Loucy (cell line): ENCODE data around the gene ZNF74.

Experiments
- CTCF ChIP-seq: fragments of 200-600 bp; sonication (generic); conservative IDR thresholded peaks from 2 replicates; pipeline ENCODE4 v1.5.1; 2014; ENCODE audit warnings: mild to moderate bottlenecking, antibody characterized with exemption, low read length
- EZH2phosphoT487 ChIP-seq: fragments of 200-600 bp; IDR thresholded peaks from 2 replicates; pipeline ENCODE4 v1.6.1; 2018; ENCODE audit warnings: antibody characterized with exemption, mild to moderate bottlenecking, moderate library complexity, borderline replicate concordance

GRCh38 chr22:20406686-20407408, 12.9 kb downstream of the ZNF74 start:
- TF ChIP-seq CTCF: no peak
- no peak for TF ChIP-seq EZH2phosphoT487
